ENCODE results near the gene GMCL2.
"Not testable (repeated sequence)": the region's sequence is repeated elsewhere in the genome, so short reads cannot be mapped to it uniquely, and the experiment has no call there.

GMCL2 gene, protein sequence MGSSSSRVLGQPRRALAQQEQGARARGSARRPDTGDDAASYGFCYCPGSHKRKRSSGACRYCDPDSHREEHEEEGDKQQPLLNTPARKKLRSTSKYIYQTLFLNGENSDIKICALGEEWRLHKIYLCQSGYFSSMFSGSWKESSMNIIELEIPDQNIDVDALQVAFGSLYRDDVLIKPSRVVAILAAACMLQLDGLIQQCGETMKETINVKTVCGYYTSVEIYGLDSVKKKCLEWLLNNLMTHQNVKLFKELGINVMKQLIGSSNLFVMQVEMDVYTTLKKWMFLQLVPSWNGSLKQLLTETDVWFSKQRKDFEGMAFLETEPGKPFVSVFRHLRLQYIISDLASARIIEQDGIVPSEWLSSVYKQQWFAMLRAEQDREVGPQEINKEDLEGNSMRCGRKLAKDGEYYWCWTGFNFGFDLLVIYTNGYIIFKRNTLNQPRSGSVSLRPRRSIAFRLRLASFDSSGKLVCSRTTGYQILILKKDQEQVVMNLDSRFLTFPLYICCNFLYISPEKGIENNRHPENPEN

DNA sequence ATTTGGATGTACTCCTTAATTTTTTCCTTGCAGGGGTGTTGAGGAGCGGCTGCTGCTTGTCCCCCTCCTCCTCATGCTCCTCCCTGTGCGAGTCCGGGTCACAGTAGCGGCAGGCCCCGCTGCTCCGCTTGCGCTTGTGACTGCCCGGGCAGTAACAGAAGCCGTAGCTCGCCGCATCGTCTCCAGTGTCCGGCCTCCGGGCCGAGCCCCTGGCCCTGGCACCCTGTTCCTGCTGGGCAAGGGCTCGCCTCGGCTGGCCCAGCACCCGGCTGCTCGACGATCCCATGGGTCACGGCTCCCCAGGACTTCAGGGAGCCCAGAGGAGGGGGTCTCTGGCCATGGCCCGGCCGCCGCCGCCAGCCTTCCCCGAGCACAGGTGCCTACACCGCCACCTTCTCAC lies at the start of gene GMCL2:
Gene GMCL2, minus strand, starts transcription at position 358 of the 400 bp plus-strand sequence. Its CDS starts 72 bp downstream, at position 286.
- no peak for DNase-seq

DNA sequence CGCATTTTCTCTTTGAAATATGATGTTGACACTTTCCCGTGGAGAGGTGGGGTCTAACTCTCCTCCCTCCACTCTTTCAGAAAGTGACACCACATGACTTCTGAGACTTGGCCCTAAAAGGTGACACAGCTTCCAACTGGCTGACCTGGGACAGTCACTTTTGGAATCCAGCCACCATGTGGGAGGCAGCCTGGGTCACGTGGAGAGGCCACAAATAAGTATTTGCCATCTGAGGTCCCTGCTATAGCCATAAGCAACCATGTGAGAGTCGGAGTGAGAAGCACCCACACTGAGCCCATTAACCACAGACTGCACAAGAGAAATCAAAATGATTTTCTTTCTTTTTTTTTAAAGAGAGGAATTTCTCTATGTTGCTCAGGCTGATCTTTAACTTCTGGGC lies 49.5 kb upstream of the GMCL2 start:
- DNase-seq, result no peak

DNA sequence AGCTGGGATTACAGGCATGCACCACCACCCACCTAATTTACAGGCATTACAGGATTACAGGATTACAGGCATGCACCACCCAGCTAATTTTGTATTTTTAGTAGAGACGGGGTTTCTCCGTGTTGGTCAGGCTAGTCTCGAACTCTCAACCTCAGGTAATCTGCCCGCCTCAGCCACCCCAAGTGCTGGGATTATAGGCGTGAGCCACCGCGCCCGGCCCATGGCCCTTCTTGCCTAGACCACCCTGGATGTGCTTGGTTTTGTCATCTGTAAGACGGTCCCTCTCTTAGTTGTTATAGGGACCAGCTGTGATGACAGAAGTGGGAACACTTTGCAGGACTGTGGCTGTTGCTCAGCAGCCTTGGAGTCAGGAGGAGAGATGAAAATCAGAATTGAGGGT lies 49.0 kb upstream of the GMCL2 start:
- DNase-seq, result no peak

DNA sequence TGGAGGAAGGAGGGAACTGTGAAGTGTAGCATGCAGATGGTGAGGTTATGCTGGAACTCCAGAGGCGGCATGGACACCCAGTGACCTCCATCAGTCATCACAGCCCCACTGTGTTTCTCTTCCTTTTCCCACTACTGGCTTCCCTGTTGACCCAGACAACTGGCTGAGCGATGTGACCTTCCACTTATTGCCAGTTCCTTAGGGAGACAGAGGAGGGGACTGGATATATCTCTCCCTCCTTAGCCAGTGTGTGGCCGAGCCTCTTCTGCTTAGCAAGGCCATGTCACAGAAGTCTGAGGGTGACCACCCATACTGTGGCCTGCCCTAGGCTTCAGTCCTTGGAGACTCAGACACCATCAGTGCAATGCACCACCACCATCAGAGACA lies 48.4 kb upstream of the GMCL2 start:
- no peak for DNase-seq

DNA sequence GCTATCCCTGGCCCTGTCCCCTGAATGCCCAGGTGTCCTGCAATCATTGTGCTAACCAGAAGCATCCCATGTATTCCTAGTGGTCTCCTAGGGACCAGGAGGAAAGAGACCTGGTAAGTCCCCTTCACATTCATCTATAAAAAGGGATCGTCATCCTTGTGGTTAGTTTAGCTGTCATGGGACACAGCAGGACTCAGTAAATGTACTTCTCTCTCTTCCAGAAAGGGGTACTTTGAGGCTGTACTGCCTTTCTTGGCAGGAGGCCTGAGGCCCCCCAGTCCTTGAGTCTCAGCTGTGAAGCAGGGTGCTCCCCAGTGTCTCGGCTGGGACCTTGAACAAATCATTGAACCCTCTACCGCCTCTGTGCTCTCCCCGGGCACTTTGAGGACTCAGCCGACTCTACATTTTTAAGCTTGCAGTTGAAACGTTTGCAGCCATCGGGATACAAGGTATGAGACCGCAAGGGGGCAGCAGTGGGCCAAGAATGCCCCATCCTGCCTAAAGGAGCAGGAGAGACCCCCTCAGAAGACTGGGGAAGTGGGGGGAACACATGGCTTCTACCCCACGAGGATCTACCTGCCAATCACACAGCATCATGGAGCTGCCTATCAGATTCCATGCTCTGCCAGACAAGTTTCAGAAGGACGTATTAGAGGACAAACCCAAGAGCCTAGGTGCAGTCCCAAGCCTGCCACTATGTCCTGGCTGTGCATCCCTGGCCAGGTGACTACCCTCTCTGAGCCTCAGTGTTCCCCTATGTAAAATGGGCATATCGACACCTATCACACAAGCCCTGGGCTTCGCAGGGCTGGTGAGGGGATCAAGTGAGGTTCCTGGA lies 47.8 kb upstream of the GMCL2 start:
- DNase-seq, result no peak

DNA sequence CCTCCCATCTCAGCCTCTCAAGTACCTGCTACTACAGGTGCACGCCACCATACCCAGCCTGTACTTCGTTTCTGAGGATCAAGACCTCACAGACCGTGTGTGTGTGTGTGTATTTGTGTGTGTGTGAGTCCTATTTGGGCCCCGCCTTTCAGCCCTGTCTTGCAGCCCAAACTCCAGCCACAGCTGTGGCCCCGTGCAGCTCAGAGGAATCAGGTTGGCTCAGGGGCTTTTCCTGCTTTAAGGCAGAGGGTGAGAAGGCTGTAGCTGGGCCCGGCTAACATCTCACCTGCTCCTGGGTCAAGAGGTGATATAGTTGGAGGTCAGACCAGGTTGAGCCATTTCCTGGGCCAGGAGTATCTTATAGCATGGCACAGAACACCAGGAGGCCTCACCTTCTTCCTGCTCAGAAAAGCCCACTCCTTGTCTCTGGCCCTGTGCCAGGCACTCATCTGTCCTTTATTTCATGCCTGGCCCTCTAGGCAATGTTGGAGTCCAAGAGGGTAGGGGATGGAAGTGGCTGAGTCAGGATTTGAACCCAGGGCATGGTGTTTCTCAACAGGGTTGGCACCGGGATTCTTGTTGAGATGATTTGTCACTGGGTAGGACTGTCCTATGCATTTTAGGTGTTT lies 47.1 kb upstream of the GMCL2 start:
- DNase-seq, result no peak

DNA sequence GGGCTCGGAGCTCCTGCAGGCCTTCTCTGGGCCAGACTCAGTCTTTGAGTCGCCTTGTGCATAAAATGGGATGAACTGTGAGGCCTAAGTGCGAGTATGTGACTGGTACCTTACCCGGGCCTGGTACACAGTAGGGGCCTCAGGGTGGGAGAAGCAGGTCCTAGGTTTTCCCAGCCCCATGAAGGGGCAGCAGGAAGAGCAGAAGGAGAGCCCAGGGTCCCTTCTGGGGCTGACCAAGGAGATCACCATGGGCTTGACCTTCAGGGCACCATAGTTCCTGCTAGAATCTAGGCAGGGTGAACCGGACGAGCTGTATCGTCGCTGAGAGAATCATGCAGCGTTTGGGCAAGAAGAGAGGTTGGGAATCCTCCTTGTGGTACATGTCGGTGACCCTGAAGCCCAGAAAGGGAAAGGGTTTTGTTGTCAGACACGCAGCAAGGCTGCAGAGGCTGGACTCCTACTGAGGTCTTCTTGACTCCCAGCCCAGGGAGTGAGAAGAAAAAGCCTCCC lies 45.8 kb upstream of the GMCL2 start:
- DNase-seq, result no peak

DNA sequence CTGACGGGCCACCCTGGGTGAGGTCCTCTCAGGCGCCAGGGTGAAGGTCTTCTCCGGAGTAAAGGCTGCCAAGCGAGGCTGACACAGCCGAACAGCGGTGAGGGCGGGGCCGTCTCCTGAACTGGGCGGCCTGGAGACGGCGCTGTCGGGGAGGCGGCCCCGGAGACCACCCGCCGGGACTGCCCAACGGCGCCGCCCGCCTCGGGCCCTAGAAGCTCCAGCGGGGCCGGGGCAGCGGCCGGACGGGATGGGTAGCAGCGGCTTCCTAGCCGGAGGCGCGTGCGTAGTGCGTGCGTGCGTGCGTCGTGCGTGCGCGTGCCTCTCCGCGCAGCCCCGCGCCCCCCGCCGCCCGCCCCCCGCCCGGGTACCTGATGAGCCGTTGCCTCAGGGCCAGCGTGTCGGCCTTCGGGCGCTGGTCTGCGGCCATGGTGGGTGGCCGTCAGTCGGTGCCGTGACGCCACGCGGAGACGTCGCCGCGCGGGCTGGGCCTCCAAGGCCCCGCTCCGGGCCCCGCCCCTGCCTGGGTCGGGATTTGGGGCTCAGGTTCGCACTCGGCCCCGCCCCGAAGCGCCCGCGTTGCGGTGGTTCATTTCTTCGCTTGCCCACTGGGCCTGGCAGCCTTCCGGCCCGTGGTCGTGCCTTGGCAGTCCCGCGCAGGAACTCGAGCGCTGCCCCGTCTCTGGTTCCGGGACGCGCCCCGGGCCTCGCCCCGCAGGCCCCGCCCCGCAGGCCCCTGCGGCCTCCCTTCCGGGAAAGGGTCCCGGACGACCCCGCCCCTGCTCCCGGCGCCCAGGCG lies 45.2 kb upstream of the GMCL2 start, which contains the start of gene PHYKPL:
Gene PHYKPL, minus strand, starts transcription at position 679 of the 796 bp plus-strand sequence. Its CDS starts 252 bp downstream, at position 427.
- no peak for DNase-seq

DNA sequence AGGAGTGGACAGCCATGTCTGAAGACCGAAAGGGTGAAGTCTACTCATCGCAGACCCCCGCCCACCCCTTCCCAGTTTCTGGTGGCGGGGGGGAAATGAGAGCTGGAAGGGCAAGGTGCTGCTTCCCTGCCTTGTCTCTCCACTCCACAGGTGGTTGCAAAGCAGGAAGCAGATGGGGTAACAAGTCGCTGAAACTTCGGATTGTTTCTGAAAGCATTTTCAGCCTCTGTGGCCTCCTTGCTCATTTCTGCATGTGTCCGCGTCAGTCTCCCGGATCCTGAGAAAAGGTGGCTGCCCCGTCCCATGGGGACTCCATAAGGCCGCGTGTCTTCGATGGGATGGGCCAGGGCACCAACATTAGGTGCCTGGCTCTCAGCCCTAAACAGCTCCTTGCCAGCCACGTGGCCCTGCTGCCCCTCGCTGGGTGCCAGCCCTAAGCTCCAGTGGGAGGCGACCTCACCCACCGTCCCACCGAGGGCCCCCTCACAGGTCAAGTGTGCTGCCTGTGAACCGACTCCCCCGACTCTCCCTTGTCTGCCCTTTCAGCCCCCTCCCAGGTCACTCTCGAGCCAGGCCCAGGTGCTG lies 44.5 kb upstream of the GMCL2 start:
- DNase-seq, result no peak

DNA sequence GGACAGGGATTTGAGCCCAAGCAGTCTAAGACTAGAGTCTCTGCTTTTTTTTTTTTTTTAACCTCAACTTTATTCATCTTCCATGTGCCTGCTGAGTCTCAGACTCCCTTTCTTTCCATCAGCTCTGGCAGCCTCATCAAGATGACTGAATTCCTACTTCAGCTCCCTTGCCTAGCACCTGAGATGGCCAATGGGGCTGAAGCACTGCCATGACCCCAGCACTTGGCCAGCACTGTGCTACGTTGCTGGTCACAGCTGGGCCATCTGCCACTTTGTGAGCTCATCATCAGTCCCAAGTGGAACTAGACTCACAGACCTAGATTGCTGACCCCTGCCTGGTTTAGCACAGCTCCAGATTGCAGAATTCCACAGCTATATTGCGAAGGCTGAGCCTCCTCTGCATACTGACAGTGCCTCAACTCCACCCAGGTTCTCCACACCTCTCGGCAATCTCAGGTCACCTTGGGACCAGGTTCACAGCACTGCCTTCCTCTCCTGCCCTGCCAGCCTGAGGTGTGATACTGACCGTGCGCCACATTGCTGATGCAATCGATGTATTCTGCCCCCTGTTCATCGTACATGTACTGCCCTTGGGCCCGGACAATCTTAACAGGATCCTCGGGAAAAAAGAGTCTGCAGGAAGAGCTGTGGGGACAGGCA lies 43.8 kb upstream of the GMCL2 start:
- DNase-seq, result no peak

DNA sequence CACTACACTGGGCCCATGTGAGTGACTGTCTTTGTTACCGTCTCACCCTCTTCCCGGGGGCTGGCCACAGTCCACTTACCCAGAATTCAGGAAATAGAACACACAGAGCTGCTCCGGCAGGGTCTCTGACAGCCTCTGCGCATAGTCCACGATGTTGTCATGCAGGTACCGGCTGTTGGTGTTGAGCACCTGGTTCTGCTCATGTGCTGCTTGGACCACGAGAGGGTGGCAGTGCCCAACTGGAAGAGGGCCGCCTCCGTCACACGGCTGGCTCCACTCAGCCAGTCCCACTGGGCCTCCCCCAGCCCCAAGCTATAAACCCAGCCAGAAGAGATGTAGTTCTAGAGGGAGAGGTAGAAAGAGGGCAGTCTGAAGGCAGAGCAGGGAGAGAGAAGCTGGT lies 42.7 kb upstream of the GMCL2 start:
- DNase-seq, result no peak

DNA sequence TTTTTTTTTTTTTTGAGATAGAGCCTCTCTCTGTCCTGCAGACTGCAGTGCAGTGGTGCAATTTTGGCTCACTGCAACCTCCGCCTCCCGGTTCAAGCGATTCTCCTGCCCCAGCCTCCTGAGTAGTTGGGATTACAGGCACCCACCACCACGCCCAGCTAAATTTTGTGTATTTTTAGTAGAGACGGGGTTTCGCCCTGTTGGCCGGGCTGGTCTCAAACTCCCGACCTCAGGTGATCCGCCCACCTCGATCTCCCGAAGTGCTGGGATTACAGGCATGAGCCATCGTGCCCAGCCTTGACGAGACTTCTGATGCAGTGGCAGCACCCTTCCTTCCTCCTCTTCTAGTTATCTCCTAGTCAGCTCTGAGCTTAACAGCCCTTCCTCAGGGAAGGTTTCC lies 41.9 kb upstream of the GMCL2 start:
- not testable (repeated sequence) for DNase-seq

DNA sequence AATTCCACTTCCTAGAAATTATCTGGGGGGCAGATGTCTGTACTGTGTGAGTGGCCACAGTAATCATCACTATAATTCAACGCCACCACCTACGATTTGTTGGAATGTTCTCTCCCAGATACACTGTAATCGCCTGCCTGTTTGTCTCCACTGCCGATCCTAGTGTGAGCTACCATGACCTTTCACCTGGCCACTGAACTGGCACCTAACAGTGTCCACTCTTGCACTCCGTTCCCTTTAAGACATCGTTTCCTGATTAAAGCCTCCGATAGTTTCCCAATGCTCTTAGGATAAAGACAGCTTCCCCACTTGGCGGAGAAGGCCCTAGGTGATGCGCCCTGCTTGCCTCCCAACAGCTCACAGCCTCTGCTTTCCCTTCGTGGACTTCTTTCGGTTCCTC lies 41.4 kb upstream of the GMCL2 start:
- no peak for DNase-seq

DNA sequence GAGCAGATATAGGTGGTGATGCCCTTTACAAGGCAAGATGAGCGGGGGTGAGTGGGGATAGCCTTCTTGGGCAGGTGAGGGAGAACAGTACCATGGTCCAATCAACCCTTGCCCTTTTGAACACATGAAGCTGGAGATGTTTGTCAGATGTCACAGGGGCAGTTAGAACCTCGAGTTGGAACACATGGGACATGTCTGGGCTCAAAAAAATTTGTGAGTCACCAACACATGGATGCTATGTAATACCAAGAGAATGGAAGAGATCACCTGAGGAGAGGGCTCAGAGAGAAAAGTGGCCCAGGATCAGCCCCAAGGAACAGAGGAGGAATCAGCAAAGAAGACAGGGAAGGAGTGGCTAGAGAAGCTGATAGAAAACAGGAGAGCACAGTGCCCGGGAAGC lies 40.8 kb upstream of the GMCL2 start:
- DNase-seq, result no peak

DNA sequence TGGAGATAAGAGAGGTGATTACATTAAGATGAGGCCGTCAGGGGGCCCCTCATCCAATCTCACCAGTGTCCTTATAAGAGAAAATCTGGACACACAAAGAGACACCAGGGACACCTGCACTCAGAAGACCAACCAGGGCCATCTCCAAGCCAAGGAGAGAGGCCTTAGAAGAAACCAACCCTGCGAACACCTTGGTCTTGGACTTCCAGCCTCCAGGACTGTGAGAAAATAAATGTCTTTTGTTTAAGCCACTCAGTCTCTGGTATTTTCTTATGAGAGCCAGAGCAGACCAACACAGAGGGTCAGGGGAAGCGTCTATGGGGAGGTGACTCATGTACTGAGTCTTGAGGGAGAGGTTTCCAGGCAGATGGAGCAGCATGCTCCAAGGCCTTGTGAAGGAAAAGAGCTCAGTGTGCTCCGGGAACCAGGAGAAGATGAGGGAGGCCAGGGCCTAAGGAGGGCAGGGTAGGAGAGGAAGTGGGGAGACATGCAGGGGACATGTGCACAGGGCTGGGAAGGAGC lies 40.0 kb upstream of the GMCL2 start:
- no peak for DNase-seq

DNA sequence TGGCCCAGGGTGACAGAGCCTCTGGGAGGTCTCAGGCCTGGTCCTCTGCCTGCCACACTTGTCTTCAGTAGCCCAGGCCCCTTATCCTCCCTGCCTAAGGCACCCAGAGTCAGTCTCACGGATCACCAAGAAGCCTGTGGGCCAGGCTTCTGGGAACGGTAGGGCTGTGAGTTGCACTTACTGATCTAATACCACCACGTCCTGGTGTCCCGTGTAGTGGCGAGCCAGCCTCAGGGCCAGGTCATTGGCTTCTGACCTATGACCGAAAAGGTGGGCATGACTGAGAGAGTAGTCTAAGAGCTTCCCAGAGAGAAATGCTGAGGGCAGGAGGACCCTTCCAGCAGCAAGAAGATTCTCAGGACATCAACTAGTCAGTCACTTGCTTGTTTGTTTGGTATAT lies 38.0 kb upstream of the GMCL2 start:
- no peak for DNase-seq

DNA sequence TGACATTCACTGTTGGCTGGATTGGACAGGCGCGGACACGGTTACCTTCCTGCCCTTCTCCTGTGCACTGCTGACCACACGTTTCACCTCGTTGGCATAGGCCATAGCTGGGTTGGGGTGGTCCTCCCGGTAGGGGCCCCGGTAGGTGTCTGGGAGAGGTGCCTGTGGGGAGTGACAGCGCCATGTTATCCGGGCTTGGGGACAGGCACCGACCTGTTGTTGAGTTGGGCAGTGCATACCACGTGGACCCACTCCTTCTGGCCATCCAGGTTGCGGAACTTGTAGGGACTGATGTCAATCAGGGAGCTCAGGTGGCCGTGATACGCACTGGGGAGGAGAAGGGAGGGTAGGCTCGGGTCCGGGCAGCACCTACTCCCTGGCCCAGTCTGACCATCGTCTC lies 37.2 kb upstream of the GMCL2 start:
- DNase-seq, result no peak

DNA sequence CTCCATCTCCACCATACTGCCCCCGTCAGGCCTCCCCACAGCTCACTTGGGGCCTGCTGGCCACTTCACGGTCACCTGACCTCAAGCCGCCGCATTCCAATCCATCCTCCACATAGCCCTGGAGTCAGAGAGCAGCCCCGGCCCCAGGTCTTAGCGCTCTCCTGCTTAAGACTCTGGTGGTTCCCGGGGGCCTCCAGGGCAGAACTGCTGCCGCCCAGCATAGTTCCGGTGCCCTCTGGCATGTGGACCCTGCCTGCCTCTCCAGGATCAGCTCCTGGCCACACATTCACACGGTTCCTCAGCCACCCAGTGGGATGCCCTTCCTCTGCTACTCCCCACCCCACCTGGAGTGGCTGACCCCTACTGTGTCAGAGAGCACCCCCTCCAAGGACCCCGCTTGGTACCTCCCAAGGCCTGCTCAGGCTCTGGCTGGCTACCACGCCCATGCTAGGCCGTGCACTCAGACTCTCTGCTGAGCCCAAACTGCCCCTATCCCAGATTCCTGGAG lies 36.7 kb upstream of the GMCL2 start:
- DNase-seq, result no peak

DNA sequence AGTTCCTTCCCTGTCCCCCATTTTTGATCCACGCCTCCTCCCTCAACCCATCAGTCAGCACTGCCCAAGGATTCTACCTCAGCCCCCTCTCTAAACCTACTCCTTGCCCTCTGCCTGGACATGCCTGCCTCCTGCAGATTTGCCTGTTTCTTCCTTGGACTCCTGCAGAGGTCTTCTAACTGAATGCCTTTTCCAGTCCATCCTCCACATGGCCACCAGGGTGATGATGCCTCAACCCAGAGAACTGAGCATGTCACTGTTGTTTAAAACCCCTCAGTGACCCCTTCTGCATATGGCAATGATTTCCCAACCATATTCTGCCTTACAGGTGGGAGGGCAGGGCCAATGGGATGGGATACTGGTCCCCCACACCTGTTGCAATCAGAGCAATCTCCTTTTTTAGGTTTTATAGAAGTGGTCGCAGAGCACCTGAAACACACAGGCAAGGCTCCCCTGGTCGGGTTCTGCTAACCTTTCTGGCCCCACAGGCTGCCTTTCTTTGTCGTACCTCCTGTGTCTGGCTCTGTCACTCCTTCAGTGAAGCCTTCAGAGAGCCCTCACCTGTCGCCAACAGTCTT lies 36.1 kb upstream of the GMCL2 start:
- DNase-seq, result no peak

DNA sequence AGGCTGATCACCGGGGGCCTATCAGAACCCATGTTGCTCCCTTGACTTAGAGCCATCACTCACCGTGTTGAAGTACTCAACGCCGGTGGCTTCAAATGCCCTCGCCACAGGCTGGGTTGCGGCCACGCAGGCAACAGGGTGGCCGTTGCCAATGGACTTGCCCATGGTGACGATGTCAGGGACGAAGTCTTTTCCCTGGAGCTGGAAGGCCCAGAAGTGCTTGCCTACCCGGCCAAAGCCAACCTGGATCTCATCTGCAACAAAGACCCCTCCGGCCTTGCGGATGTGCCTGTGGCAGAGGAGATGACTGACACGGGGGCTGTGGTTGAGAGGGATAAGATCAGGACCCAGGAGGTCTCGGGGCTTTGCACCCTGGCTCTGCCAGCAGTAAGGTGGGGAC lies 35.1 kb upstream of the GMCL2 start:
- no peak for DNase-seq

DNA sequence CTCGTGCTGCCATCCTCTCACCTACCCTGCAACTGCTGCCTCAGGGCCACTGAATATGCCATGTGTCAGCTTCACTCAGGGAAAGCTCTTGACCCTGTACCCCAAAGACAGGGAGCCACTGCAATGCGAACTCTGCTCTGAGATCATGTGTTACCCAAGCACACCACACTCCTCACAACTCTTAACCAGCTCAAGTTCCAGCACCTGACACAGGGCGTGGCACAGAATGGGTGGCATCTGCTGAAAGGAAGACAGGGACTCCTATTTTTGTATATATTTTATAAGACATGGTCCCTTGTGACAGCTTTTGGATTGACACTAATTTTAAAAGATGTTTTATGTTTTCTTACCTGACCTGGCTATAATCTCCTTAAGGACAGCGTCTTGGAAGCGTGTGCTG lies 34.7 kb upstream of the GMCL2 start:
- no peak for DNase-seq
